ENCODE results near the gene CFAP91.
"Not testable (repeated sequence)": the region's sequence is repeated elsewhere in the genome, so short reads cannot be mapped to it uniquely, and the experiment has no call there.

Gene CFAP91

DNA sequence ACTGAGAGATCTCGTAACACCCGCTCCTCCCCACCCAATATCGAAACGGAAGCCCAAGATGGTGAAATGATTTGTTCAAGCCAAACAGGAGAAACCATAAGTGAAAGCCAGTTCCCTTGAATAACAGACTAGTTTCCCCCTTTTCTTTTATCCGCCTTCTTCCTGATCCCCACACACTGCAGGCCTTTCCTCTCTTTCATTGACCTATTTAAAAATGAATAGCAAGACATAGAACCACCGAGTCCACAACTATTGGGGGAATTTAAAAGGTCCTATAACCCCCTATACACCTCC lies 25.2 kb upstream of the CFAP91 start:
- no peak for DNase-seq (ENCODE audit: low read depth)

DNA sequence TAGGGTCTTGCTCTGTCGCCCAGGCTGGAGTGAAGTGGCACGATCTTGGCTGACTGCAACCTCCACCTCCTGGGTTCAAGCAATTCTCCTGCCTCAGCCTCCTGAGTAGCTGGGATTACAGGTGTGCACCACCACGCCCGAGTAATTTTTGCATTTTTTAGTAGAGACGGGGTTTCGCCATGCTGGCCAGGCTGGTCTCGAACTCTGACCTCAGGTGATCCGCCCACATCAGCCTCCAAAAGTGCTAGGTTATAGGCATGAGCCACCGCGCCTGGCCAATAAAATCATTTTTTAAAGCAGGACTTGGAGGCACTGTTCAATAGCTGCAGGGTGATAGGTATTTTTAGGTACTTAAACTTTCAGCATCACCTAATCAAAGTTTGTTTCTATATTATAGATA lies 24.6 kb upstream of the CFAP91 start:
- not testable (repeated sequence) for DNase-seq (ENCODE audit: low read depth)

DNA sequence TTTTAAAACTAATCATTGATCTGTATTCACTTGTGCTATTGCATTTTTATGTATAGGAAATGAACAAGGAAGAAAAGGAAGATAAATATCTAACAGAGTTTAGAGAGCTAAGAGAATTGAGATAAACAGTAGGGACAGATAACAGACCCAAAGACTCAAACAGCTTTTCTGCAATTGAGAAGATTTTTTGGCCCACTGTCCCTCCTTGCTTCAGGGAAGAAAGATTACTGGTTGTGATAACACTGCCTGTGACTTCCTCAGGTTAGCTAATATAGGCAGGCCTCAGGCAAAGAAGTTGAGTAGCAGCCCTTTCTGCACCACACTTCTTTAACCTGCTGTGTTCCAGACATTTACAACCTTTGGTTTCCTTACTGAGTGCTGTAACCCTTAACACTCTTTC lies 22.9 kb upstream of the CFAP91 start:
- no peak for DNase-seq (ENCODE audit: low read depth)

DNA sequence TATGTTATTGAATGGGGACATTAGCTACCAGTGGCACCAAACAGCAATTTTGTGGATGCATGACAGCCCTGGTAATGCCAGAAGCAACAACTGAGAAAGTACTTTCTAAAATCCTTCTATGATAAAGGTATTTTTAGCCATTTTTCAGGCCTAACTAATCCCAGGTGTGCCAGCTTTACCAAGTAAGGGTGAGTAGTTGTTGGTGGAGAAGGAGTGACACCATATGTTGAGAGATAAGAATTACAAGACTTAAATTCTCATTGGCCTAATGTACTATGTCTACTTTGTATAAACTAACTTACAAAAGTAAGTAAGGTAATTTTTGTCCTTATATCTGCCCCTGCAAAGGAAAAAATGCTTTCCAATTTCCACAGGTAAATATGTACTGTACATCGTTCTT lies 21.5 kb upstream of the CFAP91 start:
- DNase-seq (ENCODE audit: low read depth), result peak; percentile 51

DNA sequence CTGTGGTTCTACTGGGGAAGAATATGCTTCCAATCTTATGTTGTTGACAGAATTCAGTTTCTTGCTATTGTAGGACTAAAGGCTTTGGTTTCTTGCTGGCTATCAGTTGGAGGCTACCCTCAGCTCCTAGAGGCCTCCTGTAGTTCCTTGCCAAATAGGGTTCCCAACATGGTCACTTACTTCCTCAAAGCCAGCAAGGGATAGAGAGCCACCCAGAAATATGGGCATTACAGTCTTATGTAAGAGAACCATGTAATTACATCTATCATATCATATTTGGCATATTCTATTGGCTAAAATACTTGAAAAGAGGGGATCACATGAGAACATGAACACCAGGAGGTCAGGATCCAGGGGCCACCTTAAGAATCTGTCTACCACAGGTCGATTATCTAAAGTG lies 19.4 kb upstream of the CFAP91 start:
- DNase-seq (ENCODE audit: low read depth), result no peak

DNA sequence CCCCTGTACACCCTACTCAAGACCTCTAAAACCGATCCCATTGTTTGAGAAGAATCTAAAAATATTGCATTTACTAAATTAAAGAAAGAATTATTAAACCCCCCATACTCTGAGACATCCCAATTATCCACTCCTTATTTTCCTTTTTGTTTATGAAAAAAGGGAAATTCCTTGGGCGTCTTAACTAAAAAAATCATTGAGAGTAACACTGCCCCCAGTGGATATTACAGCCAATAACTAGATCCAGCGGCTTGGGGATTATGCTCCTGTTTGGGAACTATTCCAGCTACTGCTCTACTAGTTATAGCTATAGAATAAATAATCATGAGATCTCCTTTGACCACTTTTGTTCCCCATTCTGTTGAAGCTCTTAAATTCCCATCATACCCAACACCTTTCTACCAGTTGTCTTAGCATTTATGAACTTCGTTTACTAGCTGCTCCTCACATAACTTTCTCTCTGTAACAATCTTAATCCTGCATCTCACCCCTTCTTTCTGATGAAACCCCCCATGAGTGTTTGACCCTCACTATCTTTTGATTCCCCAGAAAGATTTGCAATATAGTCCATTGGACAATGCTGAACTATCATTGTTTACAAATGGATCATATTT lies 12.7 kb upstream of the CFAP91 start:
- peak; percentile 42 for DNase-seq (ENCODE audit: low read depth)

DNA sequence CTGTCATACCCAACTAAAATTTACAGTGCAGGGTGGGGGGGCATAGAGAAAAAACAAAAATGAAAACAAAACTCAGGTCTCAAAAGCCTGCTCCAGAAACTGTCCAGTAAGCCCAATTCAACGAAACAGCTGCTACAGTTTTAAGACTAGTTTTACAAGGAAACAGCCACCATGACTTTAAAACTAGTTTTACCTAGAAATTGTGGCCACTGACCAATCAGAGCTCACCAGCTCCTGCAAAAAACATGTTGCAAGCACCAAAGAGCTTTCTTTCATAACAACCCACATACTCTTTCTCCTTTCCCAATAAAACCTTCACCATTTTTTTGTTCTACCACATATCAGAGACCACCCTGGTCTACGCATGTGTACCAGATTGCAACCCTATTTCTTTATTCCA lies 7.3 kb upstream of the CFAP91 start:
- DNase-seq (ENCODE audit: low read depth), result no peak

DNA sequence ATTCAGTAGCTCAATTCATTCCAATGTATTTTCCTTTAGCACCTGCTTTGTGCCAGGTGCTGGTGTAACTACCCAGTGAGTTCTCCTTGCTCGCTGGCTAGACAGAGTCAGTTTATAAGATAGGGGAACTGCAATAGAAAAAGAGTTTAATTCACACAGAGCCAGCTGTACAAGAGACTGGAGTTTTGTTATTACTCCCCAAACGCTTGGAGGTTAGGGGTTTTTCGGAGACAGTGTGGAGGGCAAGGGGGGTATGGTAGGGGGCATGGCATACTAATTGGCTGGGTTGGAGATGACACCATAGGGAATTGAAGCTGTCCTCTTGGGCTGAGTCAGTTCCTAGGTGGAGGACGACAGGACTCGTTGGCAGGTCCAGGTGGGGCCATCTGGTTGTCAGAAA lies 5.4 kb upstream of the CFAP91 start:
- DNase-seq (ENCODE audit: low read depth), result no peak

DNA sequence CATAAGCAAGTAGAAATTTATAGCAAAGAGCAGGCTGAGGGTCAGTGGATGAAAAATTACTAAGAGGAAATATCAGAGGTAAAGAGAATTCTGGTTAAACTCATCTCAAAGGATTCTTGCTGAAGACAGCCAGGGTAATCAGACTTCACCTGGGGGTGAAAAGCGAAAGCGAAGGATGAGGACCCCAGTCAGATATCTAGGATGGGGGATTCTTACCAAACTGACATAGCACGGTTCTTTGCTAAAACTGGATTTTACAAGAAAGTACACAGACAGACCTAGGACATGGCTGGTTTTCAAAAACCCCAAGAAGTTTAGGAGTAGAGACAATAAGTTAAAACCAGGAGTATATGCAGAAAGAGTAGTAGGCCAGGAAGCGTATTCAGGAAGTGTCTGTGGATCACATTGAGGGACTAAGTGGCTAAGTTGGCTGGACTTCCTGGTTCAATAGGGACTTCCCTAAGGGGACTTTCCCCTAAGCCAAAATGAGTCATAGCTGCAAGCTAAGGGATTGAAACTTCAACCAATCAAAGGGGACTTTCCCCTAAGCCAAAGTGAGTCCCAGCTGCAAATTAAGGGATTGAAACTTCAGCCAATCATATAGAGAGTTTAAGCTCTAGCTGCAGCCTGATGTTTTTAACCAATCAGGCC lies 2.4 kb upstream of the CFAP91 start:
- peak; percentile 41 for DNase-seq (ENCODE audit: low read depth)

DNA sequence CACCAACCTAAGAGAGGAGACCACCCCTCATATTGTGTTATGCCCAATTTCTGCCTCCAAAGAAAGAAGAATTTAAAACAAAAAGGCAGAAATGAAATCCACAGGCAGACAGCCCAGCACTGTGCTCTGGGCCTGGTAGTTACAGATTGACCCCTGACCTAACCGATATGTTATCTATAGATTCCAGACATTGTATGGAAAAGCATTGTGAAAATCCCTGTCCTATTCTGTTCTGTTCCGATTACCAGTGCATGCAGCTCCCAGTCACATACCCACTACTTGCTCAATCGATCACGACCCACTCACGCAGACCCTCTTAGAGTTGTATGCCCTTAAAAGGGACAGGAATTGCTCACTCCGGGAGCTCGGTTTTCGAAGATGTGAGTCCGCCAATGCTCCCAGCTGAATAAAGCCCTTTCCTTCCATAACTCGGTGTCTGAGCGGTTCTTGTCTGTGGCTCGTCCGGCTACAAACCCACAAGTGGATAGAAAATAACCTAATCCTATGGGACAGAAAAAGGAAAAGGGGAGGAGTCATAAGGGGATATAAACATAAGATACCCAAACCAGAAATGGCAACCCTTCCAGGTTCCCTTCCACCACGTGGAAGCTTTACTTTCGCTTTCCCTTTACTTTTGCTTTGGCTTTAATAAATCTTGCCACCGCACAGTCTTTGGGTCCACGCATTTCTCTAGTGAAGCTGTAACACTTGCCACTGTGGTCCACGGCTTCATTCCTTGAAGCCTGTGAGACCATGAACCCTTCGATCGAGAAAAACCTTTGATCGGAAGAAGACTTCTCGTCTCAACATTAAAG lies 1.7 kb upstream of the CFAP91 start:
- DNase-seq (ENCODE audit: low read depth), result no peak

DNA sequence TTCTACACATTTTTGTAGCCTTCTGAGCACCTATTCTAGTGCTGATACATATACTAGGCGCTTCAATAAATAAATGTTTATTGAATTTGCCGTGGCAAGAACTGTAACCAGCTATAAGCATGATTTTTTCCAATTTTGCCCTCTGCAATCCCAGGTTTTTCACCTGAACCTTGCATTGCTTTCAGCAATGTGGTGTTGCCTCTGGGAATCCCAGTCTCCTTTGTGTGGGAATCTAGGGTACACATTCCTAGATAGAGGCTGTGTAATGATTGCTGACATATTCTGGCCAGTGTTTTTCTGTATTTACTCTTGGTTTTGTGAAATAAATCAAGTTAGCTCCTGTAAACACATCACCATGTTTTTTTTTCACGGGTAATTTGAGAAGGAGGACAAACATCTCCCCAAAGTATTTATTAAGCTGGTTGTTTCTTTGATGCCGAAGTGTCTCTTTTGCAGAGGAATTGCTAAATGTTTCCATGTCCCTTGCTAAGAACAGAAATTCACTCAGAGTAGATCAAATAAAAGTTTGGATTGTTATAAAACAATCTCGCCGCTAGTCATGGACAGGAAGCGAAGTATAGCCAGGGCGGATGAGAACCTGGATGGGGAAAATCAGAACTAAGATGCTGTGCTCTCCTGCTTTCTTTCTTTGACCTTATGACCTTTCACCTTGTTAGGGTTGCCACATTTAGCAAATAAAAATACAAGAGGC lies 1.2 kb downstream of the CFAP91 start:
- no peak for DNase-seq (ENCODE audit: low read depth)

DNA sequence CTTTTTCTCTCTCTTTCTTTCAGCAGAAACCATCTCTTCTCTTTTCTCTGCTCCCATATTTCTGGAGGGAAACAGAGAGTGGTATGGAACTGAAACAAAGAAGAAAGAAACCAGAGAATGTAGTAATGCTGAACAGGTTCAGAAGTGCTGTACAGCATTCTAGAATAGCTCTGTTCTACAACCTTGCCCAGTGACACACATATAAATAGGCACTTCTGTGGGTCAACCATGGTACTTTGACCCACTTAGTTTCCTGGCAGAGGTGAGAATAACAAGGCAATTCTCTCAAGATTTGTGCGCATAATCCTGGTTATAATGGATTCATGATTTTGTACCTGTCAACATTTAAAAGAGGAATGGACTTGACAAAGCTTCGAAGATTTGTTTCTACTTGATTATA lies 12.3 kb downstream of the CFAP91 start:
- no peak for DNase-seq (ENCODE audit: low read depth)

DNA sequence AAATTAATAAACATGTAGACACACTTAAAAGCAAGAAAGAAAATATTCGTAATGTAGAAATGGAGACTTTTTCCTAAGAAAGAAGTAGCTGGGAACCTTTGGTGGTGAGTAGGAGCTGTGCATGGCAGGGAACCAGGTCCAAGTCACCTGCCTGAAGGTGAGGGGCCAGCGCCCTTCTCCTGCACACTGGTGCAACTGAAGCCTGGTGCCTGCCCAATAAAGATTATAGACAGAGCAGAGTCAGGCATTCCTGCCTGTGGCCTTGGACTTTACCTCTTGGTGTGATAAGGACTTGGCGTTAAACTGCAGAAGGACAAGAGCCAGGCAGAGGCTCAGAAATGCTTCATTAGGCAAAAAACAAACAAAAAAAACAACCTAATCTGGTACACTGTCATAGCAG lies 14.2 kb downstream of the CFAP91 start:
- DNase-seq (ENCODE audit: low read depth), result no peak

DNA sequence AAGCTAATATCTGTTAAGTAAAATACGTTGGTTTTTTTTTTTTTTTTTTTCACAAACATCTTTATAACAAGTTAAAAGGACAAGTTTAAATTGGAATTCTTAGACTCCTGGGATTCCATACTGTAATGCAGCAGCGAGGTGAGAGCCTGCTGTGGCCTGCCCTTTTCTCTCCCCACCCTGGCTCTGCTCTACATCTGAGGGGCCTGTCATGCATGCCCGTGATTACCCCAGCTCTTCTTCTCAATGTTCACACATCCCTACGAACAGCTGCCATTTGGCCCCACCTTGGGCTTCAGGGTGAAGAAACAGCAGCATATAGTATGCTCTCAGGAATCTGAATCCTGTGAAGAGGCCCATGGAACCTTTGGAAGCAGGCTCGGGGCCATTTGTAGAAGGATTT lies 14.7 kb downstream of the CFAP91 start:
- no peak for DNase-seq (ENCODE audit: low read depth)

DNA sequence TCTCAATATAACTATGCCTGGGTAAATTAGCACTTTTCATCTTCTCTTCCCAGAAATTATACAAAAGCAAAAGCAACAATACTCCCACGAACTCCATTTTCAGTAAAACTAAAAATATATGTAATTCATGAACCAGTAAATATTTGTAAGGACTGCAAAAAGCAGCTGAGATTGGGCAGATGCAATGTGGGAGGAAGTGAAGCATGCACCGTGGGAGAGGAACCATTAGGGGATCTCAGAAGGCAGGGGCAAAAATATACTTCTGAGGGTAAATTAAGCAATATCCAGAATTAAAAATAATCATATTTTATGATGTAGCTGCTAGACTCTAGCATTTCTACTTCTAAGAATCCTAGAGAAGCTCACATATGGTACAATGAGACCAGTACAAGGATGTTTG lies 20.2 kb downstream of the CFAP91 start:
- no peak for DNase-seq (ENCODE audit: low read depth)

DNA sequence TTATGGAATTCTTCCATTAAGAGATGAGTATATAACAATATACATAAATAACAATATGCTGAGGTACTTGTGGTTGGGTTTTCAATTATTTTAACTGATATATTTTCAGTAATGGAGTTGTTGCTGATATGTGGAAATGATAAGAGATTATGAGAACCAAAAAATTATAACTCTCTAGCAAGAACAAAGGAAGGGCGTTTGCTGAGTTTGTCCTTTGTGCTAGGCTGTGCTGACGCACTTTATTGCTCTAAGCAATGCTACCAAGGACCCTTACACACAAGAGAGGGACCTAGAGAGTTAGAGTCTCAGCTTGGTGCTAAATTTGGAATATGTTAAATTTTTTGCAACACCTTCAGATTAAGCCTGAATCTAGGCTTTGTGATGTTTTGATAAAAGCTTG lies 24.1 kb downstream of the CFAP91 start:
- no peak for DNase-seq (ENCODE audit: low read depth)

DNA sequence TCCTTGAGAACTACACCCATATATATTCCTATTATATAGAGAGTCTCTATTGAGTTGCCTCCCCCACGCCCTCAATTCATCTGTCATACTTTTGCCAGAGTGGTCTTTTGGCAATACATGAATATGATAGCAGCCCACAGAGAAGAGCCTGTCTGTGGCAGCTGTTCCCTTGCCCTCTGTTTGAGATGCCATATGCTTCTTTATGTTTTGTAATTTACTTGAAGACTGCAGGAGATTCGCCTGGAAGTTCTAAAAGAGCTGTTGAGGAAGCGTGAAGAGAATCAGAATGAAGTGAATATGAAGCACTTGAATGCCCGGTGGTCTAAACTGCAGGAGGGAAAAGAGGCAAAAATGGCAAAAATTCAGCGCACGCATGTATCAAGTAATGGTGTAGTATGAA lies 27.2 kb downstream of the CFAP91 start:
- no peak for DNase-seq (ENCODE audit: low read depth)

DNA sequence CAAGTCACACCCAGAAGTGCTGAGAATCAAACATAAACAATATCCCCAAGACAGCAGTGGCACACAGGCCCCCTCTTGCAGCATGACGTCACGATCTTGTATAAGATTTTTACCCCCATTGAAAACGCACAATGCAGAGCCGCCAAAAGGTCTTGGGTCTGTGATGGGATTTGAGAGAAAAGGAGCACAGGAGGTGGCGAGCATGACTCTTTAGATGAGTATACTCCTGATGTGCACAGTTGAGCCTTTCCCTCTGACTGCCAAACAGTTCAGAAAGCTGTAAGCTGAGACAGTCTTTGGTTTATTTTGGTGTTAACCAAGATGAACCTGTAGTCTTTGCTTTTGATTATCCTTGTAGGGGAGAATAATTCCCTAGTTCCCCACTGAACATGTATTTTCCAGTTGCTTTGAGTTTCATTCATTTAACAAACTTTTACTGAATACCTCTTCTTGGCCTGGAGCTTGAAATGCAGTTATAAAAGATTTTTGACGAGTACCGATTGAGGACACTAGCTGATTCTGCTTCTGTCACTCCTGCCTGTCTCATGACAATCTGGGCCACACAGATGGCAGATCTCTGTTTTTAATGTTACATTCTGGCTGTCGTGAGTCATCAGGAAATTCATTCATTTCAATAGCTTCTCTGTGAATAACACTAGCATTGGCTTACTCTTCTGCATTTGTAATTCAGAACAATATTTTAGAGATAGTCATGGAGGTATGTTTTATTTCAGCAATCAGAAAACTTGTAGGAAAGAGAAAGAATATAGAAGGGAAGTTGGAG lies 28.9 kb downstream of the CFAP91 start:
- peak; percentile 35 for DNase-seq (ENCODE audit: low read depth)

DNA sequence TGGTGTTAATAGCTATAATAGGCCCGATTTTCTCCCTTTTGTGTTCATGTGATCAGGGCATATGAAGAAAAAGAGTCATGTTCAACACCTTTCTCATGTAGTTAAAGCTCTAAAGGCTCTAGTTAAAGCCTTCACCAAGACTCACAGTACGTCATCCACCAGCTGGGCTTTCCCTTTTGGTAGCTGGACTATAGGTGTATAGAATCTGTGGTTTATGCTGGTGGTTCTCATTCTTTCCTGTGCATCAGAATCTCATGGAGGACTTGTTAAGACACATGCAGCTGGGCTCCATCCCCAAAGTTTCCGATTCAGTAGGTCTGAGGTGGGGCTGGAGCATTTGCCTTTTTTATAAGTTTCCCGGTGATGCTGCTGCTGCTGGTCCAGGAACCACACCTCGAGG lies 31.0 kb downstream of the CFAP91 start:
- DNase-seq (ENCODE audit: low read depth), result no peak

DNA sequence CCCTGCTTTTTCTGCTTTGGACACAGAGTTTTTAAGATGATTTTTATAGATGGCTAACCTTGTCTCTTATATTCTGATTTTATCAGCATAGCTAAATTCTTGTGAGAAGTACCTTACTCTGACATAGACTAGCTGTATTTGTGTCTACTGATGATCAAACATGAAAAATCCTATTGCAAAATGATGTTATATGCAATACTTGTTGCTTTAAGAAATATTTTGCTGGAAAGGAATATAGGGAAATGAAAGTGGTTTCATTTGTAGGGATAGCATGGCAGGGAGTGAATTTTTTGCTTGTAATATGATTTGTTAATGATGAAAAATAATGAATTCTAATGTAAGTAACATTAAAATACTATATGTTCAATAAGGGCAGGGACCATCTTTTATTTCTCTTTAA lies 35.9 kb downstream of the CFAP91 start:
- no peak for DNase-seq (ENCODE audit: low read depth)

DNA sequence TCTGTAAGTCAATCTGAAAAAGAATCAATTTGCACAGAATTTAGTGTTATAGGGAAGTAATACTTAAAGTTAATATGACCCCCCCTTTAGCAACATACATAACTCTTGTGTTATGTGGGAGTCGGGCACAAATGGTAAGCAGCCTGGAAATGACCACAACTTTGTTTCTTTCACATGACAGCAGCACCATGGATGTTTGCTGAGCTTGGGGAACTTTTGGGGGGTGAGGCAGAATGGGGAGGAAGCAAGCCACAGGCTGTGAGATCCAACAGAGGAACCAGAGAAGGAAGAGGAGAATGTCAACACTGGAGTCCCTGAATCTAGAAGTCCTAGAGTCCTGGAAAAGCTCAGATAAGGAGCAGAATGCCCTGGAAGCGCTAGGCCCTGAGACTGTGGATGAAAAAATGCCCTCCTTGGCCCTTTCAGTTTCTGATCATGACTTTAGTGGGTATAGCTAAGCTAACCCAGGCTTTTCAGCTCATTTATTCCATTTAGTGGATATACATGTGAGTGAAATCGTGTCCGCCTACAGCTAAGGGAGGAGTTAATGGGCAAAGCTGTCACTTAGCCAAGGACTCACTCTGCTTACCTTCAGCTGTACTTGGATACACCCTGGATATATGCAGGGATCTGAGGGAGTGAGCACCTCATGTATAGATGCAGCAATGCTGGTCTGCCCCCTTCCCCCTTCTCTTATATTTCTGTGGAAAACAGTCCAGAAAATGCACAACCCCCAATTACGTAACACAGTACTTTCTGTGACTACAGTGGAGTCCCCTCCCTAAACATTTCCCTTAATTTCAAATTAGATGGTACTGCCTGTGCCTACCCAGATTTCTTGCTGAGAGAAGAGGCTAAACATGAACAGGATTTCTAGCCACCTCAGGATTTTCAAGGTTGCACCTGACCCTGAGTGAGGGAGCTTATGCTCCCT lies 39.1 kb downstream of the CFAP91 start:
- no peak for DNase-seq (ENCODE audit: low read depth)

All from iris pigment epithelial cell (primary cell).